GM10266 (cell line): ENCODE results near the gene TICRR.

Source experiments
- DNase-seq: peaks from one replicate; pipeline ENCODE4 v3.0.0; 2012; ENCODE audit errors: extremely low spot score
- CTCF ChIP-seq: IDR thresholded peaks from 2 replicates; pipeline ENCODE4 v1.5.1; 2012; ENCODE audit warnings: mild to moderate bottlenecking, low read depth; ENCODE audit not compliant: control insufficient read depth, insufficient read depth; ENCODE audit errors: missing control alignments

Gene TICRR

GRCh38 chr15:89674526-89674925, 99.3 kb downstream of the TICRR start:
- no peak for DNase-seq
- no peak for TF ChIP-seq CTCF

DNA sequence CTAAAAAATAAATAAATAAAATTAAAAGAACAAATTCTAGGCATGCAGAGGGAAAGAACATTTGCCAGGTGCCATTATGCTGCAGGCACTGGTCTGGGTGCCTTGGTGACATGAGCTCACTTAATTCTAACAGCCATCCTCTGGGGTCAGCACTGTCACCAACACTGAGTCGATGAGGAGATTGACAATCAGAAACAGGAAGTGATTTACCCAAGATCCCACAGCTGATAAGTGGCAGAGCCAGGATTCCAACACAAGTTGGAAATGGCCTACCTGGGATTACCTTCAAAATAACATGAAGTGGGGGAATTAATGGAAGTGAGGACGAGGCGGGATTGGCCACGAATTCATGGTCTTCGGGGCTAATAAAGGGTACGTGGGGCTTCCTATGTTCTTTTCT, 100.3 kb downstream of the TICRR start:
- no peak for DNase-seq
- TF ChIP-seq CTCF: no peak

DNA sequence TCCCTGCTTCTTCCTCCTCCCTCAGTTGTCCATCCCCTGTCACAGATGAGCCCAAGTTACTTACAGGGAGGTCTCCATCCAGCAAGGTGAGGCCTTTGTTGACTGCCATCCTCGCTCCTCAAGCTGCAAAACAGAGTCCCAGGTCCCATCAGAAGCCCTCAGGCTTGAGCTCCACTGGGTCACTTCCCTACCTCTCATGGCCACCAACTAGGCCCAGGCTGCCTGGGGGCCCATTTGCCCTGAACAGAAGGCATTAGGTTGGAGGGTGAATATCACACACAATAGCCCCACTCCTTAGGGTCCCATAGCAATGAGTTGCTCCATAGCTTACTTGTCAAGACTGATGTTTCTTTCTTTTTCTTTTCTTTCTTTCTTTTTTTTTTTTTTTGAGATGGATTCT, 102.1 kb downstream of the TICRR start:
- TF ChIP-seq CTCF: no peak
- DNase-seq: no peak
